HepG2 (cell line): Measurements from ENCODE around the gene MRFAP1L1. TPM values are rescaled to one million over a fixed set of nuclear protein-coding genes. Genes with fewer than 3 reads are reported as not detected.

Experiments used
- BATF2 ChIP-seq: sonication (generic); formaldehyde crosslinking; IDR thresholded peaks from 2 replicates; pipeline ENCODE4 v1.8.0; 2022; ENCODE audit warnings: mild to moderate bottlenecking, missing genetic modification reagents, moderate library complexity
- CEBPB ChIP-seq: IDR thresholded peaks from 2 replicates; pipeline ENCODE4 v1.6.1; 2011; ENCODE audit warnings: low read depth, low read length, improper control_type of control experiment, borderline replicate concordance
- DNMT3B ChIP-seq: conservative IDR thresholded peaks from 2 replicates; pipeline ENCODE4 v1.6.1; 2016; ENCODE audit warnings: missing biosample characterization, control low read depth
- HIVEP1 ChIP-seq: sonication (generic); formaldehyde crosslinking; IDR thresholded peaks from 2 replicates; pipeline ENCODE4 v1.4.0; 2020; ENCODE audit warnings: mild to moderate bottlenecking, missing genetic modification reagents
- RNF219 ChIP-seq: sonication (generic); formaldehyde crosslinking; IDR thresholded peaks from 2 replicates; pipeline ENCODE4 v1.5.0; 2020; ENCODE audit warnings: mild to moderate bottlenecking, missing genetic modification reagents
- SMAD9 ChIP-seq: sonication (generic); formaldehyde crosslinking; IDR thresholded peaks from 2 replicates; pipeline ENCODE4 v1.5.1; 2020; ENCODE audit warnings: mild to moderate bottlenecking, missing genetic modification reagents
- SP1 ChIP-seq, 2 experiments: fragments of 450-650 bp in 1 of 2; sonication (generic) in 1 of 2; formaldehyde crosslinking in 1 of 2; IDR thresholded peaks; 2 replicates each; pipeline versions ENCODE4 v1.4.0 to v1.6.1; 2016 to 2020; ENCODE audit warnings: missing genetic modification reagents in 1 of 2
- SP2 ChIP-seq: sonication (generic); formaldehyde crosslinking; IDR thresholded peaks from 2 replicates; pipeline ENCODE4 v1.5.1; 2020; ENCODE audit warnings: mild to moderate bottlenecking, missing genetic modification reagents
- YEATS4 ChIP-seq: sonication (generic); formaldehyde crosslinking; IDR thresholded peaks from 2 replicates; pipeline ENCODE4 v1.4.0; 2020; ENCODE audit warnings: missing genetic modification reagents, borderline replicate concordance
- ZFP62 ChIP-seq: sonication (generic); formaldehyde crosslinking; IDR thresholded peaks from 2 replicates; pipeline ENCODE4 v1.4.0; 2020; ENCODE audit warnings: missing genetic modification reagents
- ZNF597 ChIP-seq: sonication (generic); formaldehyde crosslinking; IDR thresholded peaks from 2 replicates; pipeline ENCODE4 v1.5.0; 2020; ENCODE audit warnings: missing genetic modification reagents
- ZNF703 ChIP-seq: sonication (generic); formaldehyde crosslinking; IDR thresholded peaks from 2 replicates; pipeline ENCODE4 v1.5.1; 2020; ENCODE audit warnings: missing genetic modification reagents, mild to moderate bottlenecking, moderate library complexity, borderline replicate concordance
- ZNF770 ChIP-seq: sonication (generic); formaldehyde crosslinking; IDR thresholded peaks from 2 replicates; pipeline ENCODE4 v1.5.0; 2020; ENCODE audit warnings: mild to moderate bottlenecking, missing genetic modification reagents
- polyA plus RNA-seq, 8 experiments: library from polyadenylated mRNA; depleted of rRNA in 3 of 8; stranded (reverse) in 7 of 8; unstranded in 1 of 8; fragments of >200 nt; fragmentation: Illumina TruSeq in 4 of 8; extraction: Trizol in 4 of 8; gene quantifications; 2 replicates each; pipeline versions ENCODE4 v1.2.1 to v1.2.3, GENCODE V29; 2011 to 2016; ENCODE audit warnings: low read depth in 4 of 8, missing spikeins in 1 of 8, mixed read lengths in 1 of 8; ENCODE audit not compliant: insufficient read depth in 1 of 8
- total RNA-seq, 5 experiments: library from RNA; depleted of rRNA; stranded (reverse); fragments of >200 nt; fragmentation: Illumina TruSeq; extraction: Trizol; gene quantifications; 2 replicates each; pipeline ENCODE4 v1.2.3, GENCODE V29; 2016; ENCODE audit warnings: low read depth in 1 of 5
- TF ChIP-seq, protein P1 (sequence below): sonication (generic); formaldehyde crosslinking; IDR thresholded peaks from 2 replicates; pipeline ENCODE4 v1.4.0; 2020; ENCODE audit warnings: mild to moderate bottlenecking, missing genetic modification reagents, borderline replicate concordance
- TF ChIP-seq, protein P2 (sequence below): sonication (generic); formaldehyde crosslinking; IDR thresholded peaks from 2 replicates; pipeline ENCODE4 v1.5.0; 2020; ENCODE audit warnings: missing genetic modification reagents
- TF ChIP-seq, protein P3 (sequence below): IDR thresholded peaks from 2 replicates; pipeline ENCODE4 v1.6.1; 2016; ENCODE audit warnings: low read depth

The MRFAP1L1 gene
- total and polyA plus RNA-seq, 2 of the 13 experiments (the other 11 are each of a cell fraction or from before 2014, with no cell fraction given): 44.8 to 76.6 TPM

- TF ChIP-seq ZNF597 (no peak), BATF2 (CRISPR knock-in tag) (no peak), DNMT3B (CRISPR knock-in tag) (peak; percentile 74; the same call in 1 of the 2 replicates), CEBPB (peak; percentile 100), HIVEP1 (CRISPR knock-in tag) (peak; percentile 69), YEATS4 (CRISPR knock-in tag) (peak; percentile 90), SP1 (IDR thresholded peaks at IDR 0.05) (no peak), SP1 (CRISPR knock-in tag; IDR thresholded peaks at IDR 0.05) (0 out of 2 replicates have a peak, but pooled peaks have one; percentile 44), RNF219 (CRISPR knock-in tag) (0 out of 2 replicates have a peak, but pooled peaks have one; percentile 63), SP2 (CRISPR knock-in tag) (no peak), ZFP62 (CRISPR knock-in tag) (no peak), SMAD9 (CRISPR knock-in tag) (no peak), ZNF703 (CRISPR knock-in tag) (peak; percentile 25; the same call in 1 of the 2 replicates), ZNF770 (CRISPR knock-in tag) (peak; percentile 96)
- TF ChIP-seq, protein P1, sequence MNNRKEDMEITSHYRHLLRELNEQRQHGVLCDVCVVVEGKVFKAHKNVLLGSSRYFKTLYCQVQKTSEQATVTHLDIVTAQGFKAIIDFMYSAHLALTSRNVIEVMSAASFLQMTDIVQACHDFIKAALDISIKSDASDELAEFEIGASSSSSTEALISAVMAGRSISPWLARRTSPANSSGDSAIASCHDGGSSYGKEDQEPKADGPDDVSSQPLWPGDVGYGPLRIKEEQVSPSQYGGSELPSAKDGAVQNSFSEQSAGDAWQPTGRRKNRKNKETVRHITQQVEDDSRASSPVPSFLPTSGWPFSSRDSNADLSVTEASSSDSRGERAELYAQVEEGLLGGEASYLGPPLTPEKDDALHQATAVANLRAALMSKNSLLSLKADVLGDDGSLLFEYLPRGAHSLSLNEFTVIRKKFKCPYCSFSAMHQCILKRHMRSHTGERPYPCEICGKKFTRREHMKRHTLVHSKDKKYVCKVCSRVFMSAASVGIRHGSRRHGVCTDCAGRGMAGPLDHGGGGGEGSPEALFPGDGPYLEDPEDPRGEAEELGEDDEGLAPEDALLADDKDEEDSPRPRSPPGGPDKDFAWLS (CRISPR knock-in tag): no peak
- TF ChIP-seq, protein P2, sequence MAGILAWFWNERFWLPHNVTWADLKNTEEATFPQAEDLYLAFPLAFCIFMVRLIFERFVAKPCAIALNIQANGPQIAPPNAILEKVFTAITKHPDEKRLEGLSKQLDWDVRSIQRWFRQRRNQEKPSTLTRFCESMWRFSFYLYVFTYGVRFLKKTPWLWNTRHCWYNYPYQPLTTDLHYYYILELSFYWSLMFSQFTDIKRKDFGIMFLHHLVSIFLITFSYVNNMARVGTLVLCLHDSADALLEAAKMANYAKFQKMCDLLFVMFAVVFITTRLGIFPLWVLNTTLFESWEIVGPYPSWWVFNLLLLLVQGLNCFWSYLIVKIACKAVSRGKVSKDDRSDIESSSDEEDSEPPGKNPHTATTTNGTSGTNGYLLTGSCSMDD (CRISPR knock-in tag): no peak
- TF ChIP-seq, protein P3, sequence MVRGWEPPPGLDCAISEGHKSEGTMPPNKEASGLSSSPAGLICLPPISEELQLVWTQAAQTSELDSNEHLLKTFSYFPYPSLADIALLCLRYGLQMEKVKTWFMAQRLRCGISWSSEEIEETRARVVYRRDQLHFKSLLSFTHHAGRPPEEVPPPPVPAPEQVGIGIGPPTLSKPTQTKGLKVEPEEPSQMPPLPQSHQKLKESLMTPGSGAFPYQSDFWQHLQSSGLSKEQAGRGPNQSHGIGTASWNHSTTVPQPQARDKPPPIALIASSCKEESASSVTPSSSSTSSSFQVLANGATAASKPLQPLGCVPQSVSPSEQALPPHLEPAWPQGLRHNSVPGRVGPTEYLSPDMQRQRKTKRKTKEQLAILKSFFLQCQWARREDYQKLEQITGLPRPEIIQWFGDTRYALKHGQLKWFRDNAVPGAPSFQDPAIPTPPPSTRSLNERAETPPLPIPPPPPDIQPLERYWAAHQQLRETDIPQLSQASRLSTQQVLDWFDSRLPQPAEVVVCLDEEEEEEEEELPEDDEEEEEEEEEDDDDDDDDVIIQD (CRISPR knock-in tag): peak; percentile 79; the same call in 1 of the 2 replicates
Observed at GRCh38 chr4:6695660-6696610, 13.7 kb downstream of the MRFAP1L1 start (continued).
